GM10248 (cell line): ENCODE measurements around the gene MRPL54.

Experiments
- CTCF ChIA-PET: fragments of 300-600 bp; sonication (Branson Sonifier 250); formaldehyde crosslinking; extraction: SDS; loops from one replicate; lab custom pipeline; 2021; ENCODE audit warnings: antibody characterized with exemption; lab: Yijun Ruan, JAX
- POLR2A ChIA-PET: fragments of 350-650 bp; sonication (Branson Sonifier 250); formaldehyde crosslinking; extraction: SDS; loops from one replicate; lab custom pipeline; 2020; ENCODE audit warnings: antibody characterized with exemption; lab: Yijun Ruan, JAX
- DNase-seq: peaks from one replicate; pipeline ENCODE4 v3.0.0; 2012; ENCODE audit errors: extremely low spot score
- TF ChIP-seq, protein P1 (sequence below): IDR thresholded peaks from 2 replicates; pipeline ENCODE4 v1.5.1; 2012; ENCODE audit warnings: mild to moderate bottlenecking, low read depth; ENCODE audit errors: extremely low read depth, missing control alignments, control extremely low read depth

The MRPL54 gene

DNA sequence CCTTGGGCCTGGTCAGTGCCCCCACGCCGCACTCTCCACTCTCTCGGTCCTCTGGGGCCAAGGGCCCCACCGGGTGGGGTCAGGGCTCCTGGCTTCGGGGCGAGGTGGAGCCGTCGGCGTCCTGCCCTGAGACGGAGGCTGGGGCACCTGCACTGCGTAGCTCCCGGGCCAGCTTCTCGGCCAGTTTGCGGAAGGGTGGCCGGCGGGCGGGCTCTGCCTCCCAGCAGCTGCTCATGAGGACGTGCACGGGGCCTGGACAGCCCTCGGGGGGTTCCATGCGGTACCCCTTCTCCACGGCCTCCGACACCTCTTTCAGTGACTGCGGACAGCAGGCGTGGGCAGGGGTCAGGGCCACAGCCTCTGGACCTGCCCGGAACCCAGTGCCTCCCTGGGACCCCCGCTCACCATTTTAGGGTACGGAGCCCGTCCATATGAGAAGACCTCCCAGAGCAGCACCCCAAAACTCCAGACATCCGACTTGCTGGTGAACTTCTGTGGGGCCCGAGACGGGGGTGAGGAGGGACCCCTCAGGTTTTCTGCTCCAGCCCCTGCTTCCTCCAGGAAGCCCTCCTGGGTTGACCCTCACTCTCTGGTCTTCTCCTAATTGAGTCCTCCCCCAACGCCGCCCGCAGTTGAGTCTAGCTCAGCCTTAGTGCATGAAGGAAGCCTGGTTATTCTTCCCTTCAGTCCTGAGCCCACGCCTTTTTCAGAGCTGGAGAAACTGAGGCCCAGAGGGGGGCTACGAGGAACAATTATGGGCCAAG is 15.8 kb downstream of the MRPL54 start:
- TF ChIP-seq, protein P1, sequence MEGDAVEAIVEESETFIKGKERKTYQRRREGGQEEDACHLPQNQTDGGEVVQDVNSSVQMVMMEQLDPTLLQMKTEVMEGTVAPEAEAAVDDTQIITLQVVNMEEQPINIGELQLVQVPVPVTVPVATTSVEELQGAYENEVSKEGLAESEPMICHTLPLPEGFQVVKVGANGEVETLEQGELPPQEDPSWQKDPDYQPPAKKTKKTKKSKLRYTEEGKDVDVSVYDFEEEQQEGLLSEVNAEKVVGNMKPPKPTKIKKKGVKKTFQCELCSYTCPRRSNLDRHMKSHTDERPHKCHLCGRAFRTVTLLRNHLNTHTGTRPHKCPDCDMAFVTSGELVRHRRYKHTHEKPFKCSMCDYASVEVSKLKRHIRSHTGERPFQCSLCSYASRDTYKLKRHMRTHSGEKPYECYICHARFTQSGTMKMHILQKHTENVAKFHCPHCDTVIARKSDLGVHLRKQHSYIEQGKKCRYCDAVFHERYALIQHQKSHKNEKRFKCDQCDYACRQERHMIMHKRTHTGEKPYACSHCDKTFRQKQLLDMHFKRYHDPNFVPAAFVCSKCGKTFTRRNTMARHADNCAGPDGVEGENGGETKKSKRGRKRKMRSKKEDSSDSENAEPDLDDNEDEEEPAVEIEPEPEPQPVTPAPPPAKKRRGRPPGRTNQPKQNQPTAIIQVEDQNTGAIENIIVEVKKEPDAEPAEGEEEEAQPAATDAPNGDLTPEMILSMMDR, result no peak
- ChIA-PET CTCF (no interaction called here), POLR2A (no interaction called here)
- DNase-seq, result no peak

DNA sequence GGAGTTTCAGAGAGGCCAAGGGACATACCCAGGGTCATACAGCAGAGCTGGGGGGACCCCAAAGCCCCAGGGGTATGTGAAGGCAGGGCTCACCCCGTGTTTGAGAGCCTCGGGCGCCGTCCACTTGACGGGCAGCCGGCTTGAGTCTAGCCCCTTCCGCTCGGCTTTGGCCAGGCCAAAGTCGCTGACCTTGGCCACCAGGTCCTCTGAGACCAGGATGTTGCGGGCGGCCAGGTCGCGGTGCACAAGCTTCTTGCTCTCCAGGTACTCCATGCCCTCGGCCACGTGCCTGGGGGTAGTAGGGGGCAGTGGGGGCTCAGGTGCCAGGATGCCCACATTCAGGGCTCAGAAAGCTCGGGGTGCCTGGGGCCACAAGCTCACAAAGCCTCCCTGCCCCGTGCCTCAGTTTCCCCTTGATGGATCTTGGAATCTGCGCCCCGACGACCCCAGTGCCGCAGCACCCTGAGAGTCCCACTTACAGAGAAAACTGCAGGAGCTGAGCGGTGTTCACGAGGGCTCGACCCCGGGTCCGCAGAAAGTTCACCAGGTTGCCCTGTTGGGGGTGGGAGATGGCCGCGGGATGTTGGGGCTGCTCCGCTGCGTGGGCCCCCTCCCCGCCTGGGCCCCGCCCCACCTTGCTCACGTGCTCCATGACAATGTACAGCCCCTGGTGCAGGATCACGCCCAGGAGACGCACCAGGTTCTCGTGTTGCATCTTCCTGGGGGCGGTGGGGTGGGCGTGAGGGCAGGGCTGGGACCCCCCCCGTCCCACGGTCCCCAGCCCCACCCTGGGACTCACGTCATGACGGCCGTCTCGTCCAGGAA is 16.6 kb downstream of the MRPL54 start:
- TF ChIP-seq, protein P1, result no peak
- no peak for DNase-seq
- POLR2A ChIA-PET, result interaction anchor here (0.6 kb wide), 1 partner anchor 669 kb away, joined by 3 read pairs; no protein-coding TSS in a partner anchor
- CTCF ChIA-PET, result interaction anchor here (0.9 to 1.0 kb wide), 2 partner anchors 10 to 42 kb away, joined by 3 read pairs; no protein-coding TSS in a partner anchor

DNA sequence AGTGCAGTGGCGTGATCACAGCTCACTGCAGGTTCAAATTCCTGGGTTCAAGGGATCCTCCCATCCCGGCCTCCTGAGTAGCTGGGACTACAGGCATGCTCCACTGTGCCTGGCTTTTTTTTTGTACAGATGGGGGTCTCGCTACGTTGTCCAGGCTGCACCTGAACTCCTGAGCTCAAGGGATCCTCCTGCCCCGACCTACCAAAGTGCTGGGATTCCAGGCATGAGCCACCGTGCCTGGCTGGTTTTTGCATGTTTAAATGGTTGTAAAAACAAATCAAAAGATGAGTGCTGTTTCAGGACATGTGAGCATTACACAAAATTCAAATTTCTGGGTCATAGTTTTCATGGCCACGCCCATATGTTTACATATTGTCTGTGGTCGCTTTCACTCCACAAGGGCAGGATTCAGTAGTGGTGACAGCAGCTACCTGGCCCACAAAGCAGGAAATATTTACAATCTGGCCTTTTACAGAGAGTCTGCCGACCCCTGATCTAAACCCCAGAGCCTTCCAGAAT is 18.4 kb downstream of the MRPL54 start:
- no peak for DNase-seq
- POLR2A ChIA-PET, result no interaction called here
- CTCF ChIA-PET, result interaction anchor here (1.2 kb wide), 1 partner anchor 41 kb away, joined by 3 read pairs; no protein-coding TSS in a partner anchor
- TF ChIP-seq, protein P1, result no peak

DNA sequence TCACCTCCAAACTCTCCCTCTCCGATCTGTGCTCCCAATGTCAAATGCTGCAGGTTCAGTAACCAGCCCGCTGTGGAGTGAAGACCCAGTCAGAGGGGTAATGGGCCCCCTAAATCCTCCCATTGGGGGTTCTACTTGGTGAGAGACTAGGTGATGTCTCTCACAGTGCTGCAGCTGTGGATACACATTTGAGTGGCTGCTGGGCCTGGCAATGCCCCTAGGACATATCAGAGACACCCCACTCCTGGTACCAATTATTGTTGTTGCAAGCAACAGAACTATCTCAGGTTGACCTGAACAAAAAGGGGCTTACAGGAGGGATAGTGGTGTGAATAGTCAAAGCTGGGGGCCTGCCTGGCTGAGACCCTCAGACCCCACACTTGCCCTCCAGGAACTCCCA is 19.1 kb downstream of the MRPL54 start:
- POLR2A ChIA-PET, result no interaction called here
- CTCF ChIA-PET, result interaction anchor here (1.2 kb wide), 1 partner anchor 40 kb away, joined by 3 read pairs; no protein-coding TSS in a partner anchor
- TF ChIP-seq, protein P1, result no peak
- DNase-seq, result no peak

DNA sequence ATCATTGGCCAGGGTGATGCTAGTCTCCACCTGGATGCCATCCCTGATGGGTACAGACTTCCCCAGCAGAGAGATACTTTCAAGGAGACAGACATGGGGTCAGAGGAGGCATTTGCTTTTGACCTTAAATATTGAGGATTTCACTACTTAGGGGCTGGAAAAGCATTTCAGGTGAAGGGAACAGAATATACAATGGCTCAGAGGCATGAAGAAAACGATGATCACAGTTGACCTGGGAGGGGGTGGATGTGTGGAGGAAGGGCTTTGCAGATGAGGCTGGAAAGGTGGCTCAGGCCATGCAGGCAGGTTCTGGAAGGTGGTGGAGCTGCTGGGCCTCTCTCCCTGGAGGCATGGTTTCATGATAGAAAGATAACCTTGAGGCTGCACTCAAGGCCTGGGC is 19.8 kb downstream of the MRPL54 start:
- POLR2A ChIA-PET, result no interaction called here
- CTCF ChIA-PET, result interaction anchor here (1.2 kb wide), 1 partner anchor 39 kb away, joined by 3 read pairs; no protein-coding TSS in a partner anchor
- TF ChIP-seq, protein P1, result no peak
- DNase-seq, result no peak

DNA sequence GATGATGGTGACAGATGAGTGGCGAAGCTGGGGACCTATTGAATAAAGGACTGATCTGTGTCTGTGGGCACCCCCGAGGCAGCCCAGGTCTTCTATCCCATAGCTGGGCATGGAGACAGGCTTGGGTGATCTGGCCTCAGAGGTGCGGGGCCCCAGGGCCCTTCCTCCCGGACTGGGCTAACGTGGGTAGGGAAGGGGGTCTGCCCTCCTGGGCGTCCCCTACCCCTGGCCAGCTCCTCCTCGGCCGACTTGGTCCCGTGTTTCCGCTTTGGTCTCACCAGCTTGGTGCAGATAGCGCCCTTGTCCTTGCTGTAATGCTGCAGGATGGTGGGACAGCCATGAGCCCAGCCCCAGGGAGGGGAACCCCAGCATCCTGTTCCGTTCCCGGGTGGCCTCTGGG is 20.4 kb downstream of the MRPL54 start:
- ChIA-PET CTCF (interaction anchor here (1.0 to 1.5 kb wide), 2 partner anchors 20 to 39 kb away, joined by 3 to 4 read pairs; partner anchors contain the start of gene MRPL54), POLR2A (no interaction called here)
- TF ChIP-seq, protein P1, result no peak

More for the DNA sequence above, 20.4 kb downstream of the MRPL54 start:
- DNase-seq, result no peak
